ENCODE measurements around the gene SLC25A45. TPM values are rescaled to one million over a fixed set of nuclear protein-coding genes. Genes with fewer than 3 reads are reported as not detected.

Gene SLC25A45
- total and polyA plus RNA-seq, 7 donors, result 3.7 to 18.5 (median 7.0) TPM

- DNase-seq (peak in 1 of 2 donors; percentile 79), ATAC-seq (peak in 2 of 4 donors; percentile 18 to 25)
- Histone ChIP-seq H3K4me3 (peak overlapping the region; percentile 86), H3K36me3 (ENCODE audit: insufficient read depth in 1 of 2, low read depth in 1 of 2) (peaks cover 0 to under 1% of the 10 kb centered on the region in 2 donors), H3K4me1 (peaks cover 67% of the 10 kb centered on the region), H3K27ac (peak overlapping the region; percentile 100), H3K27me3 (ENCODE audit: insufficient read depth in 3 of 3, low read length in 2 of 3) (no peaks in the 10 kb centered on the region), H3K9me3 (no peaks in the 10 kb centered on the region)
- no peak for TF ChIP-seq CTCF (IDR thresholded peaks at IDR 0.05)
- intact Hi-C loops (cut with DNase I), result loop anchor here (2.0 to 5.0 kb wide), 4 partner anchors 34 to 94 kb away; partner anchors contain the start of gene SLC25A45 (in 1 of the 2)
- 12 to 18% (median 13%) methylated on average over 14 of the region's 14 CpGs for WGBS, 3 donors
These were observed 34.6 kb upstream of the SLC25A45 start for GRCh38 chr11:65416841-65417701.

GRCh38 chr11:65416341-65416824 is 33.9 kb upstream of the SLC25A45 start:
- H3K27me3 ChIP-seq (ENCODE audit: insufficient read depth in 3 of 3, low read length in 2 of 3), result no peaks in the 10 kb centered on the region
- intact Hi-C loops (cut with DNase I), result loop anchor here (2.0 to 5.0 kb wide), 4 partner anchors 34 to 94 kb away; partner anchors contain the start of gene SLC25A45 (in 1 of the 2)
- H3K4me3 ChIP-seq, result peak overlapping the region; percentile 86
- H3K27ac ChIP-seq, result peak overlapping the region; percentile 100
- DNase-seq (peak; percentile 93 to 97), ATAC-seq (peak; percentile 34 to 49 (median 44))
- WGBS, 3 donors, result 1 to 4% (median 2%) methylated on average over 14 to 18 of the region's 18 CpGs
- peaks cover 0 to 7% of the 10 kb centered on the region in 2 donors for H3K36me3 ChIP-seq (ENCODE audit: insufficient read depth in 1 of 2, low read depth in 1 of 2)
- no peaks in the 10 kb centered on the region for H3K9me3 ChIP-seq
- peak; percentile 99 for TF ChIP-seq CTCF (IDR thresholded peaks at IDR 0.05)
- peaks cover 67% of the 10 kb centered on the region for H3K4me1 ChIP-seq

GRCh38 chr11:65415499-65416340 is 33.3 kb upstream of the SLC25A45 start:
- H3K4me1 ChIP-seq, result peaks cover 64% of the 10 kb centered on the region
- WGBS, 3 donors, result 28 to 57% (median 37%) methylated on average over 11 of the region's 11 CpGs
- intact Hi-C loops (cut with DNase I), result loop anchor here (2.0 to 5.0 kb wide), 4 partner anchors 33 to 95 kb away; partner anchors contain the start of gene SLC25A45 (in 1 of the 2)

More at GRCh38 chr11:65415499-65416340, 33.3 kb upstream of the SLC25A45 start:
- ATAC-seq (no peak), DNase-seq (no peak)
- Histone ChIP-seq H3K36me3 (ENCODE audit: insufficient read depth in 1 of 2, low read depth in 1 of 2) (peaks cover 0 to 13% of the 10 kb centered on the region in 2 donors), H3K9me3 (no peaks in the 10 kb centered on the region), H3K4me3 (peak overlapping the region; percentile 86), H3K27ac (peak overlapping the region; percentile 100), H3K27me3 (ENCODE audit: insufficient read depth in 3 of 3, low read length in 2 of 3) (no peaks in the 10 kb centered on the region)
- no peak for TF ChIP-seq CTCF (IDR thresholded peaks at IDR 0.05)
